HCT116 (cell line): ENCODE data around the gene ZNF451. TPM values are rescaled to one million over a fixed set of nuclear protein-coding genes. Genes with fewer than 3 reads are reported as not detected.

Experiments
- ATAC-seq: fragments of 200-7000 bp; cut with Tn5 transposase; 2 replicates; pipeline ENCODE4 v1.9.1; 2020; ENCODE audit warnings: mild to moderate bottlenecking, moderate library complexity
- BruUV-seq: library from RNA; stranded (reverse); fragments of 400-500 nt; replicated peaks from 2 replicates; lab custom pipeline; 2021; lab: Mats Ljungman, UMichigan
- CTCF ChIA-PET: fragments of 300-600 bp; sonication (Branson Sonifier 250); formaldehyde crosslinking; loops from one replicate; lab custom pipeline; 2021; ENCODE audit warnings: antibody characterized with exemption; lab: Charles Lee
- POLR2A ChIA-PET: fragments of 300-600, 350-600 bp; sonication (Branson Sonifier 250); formaldehyde crosslinking; loops from one replicate; lab custom pipeline; 2021; ENCODE audit warnings: antibody characterized with exemption; lab: Charles Lee
- RAD21 ChIA-PET, 2 experiments: fragments of 300-600 bp; sonication (Branson Sonifier 250); formaldehyde crosslinking; loops; one replicate each; lab custom pipeline; 2023; ENCODE audit warnings: low total read pairs in 2 of 2; ENCODE audit not compliant: uncharacterized antibody in 2 of 2, unreplicated experiment in 2 of 2, low non-redundant PET in 1 of 2; lab: Charles Lee
- DNase-seq: peaks from one replicate; pipeline ENCODE4 v3.0.0-alpha.2; 2010; ENCODE audit warnings: low read depth, low spot score
- H2AFZ ChIP-seq: fragments of 200-600 bp; shearing (Covaris generic), sonication (generic); 2 replicates; pipeline ENCODE4 v1.6.1; 2017; ENCODE audit warnings: low read depth, mixed run types, mixed read lengths, antibody characterized with exemption, low read length; ENCODE audit not compliant: poor library complexity, severe bottlenecking
- H3K27ac ChIP-seq: 2 replicates; pipeline ENCODE4 v1.5.1; 2012; ENCODE audit warnings: low read depth, low read length
- H3K27me3 ChIP-seq: fragments of 200-600 bp; sonication (generic); 2 replicates; pipeline ENCODE4 v1.6.1; 2016; ENCODE audit warnings: mixed run types, low read length, mixed read lengths; ENCODE audit not compliant: insufficient read depth
- H3K36me3 ChIP-seq, 2 experiments: fragments of 200-500 bp in 1 of 2; fragments of 200-600 bp in 1 of 2; sonication (Bioruptor generic) in 1 of 2; sonication (generic) in 1 of 2; 2 replicates each; pipeline versions ENCODE4 v1.5.1 to v1.6.1; 2014 to 2016; ENCODE audit warnings: low read length in 2 of 2, inconsistent platforms in 1 of 2, mixed read lengths in 1 of 2, mixed run types in 1 of 2; ENCODE audit not compliant: insufficient read depth in 2 of 2, control insufficient read depth in 1 of 2
- H3K4me1 ChIP-seq, 2 experiments: fragments of 200-600 bp in 1 of 2; sonication (generic) in 1 of 2; 2 replicates each; pipeline versions ENCODE4 v1.5.1 to v1.6.1; 2012 to 2017; ENCODE audit warnings: low read length in 2 of 2, inconsistent platforms in 1 of 2, mild to moderate bottlenecking in 1 of 2, mixed read lengths in 1 of 2, mixed run types in 1 of 2, moderate library complexity in 1 of 2; ENCODE audit not compliant: insufficient read depth in 2 of 2, control insufficient read depth in 1 of 2
- H3K4me2 ChIP-seq: fragments of 200-600 bp; sonication (generic); 2 replicates; pipeline ENCODE4 v1.6.1; 2017; ENCODE audit warnings: mixed run types, low read length, mixed read lengths
- H3K4me3 ChIP-seq, 2 experiments: fragments of 200-600 bp in 1 of 2; sonication (generic) in 1 of 2; replicated peaks in 1 of 2; 2 replicates each; pipeline ENCODE4 v1.5.1; 2011 to 2016; ENCODE audit warnings: low read length in 2 of 2, control low read depth in 1 of 2, low read depth in 1 of 2, mild to moderate bottlenecking in 1 of 2, mixed read lengths in 1 of 2, mixed run types in 1 of 2
- H3K79me2 ChIP-seq: fragments of 200-600 bp; sonication (generic); 2 replicates; pipeline ENCODE4 v1.6.1; 2017; ENCODE audit warnings: mild to moderate bottlenecking, mixed run types, low read length, moderate library complexity, mixed read lengths; ENCODE audit not compliant: insufficient read depth
- H3K9ac ChIP-seq: fragments of 200-600 bp; sonication (generic); 2 replicates; pipeline ENCODE4 v1.6.1; 2016; ENCODE audit warnings: low read length, mixed read lengths
- H3K9me2 ChIP-seq: fragments of 200-600 bp; sonication (generic), shearing (Covaris generic); 2 replicates; pipeline ENCODE4 v1.6.1; 2017; ENCODE audit warnings: mixed run types, mild to moderate bottlenecking, moderate library complexity; ENCODE audit not compliant: insufficient read depth
- H3K9me3 ChIP-seq, 2 experiments: fragments of 200-500 bp in 1 of 2; fragments of 200-600 bp in 1 of 2; sonication (Bioruptor generic) in 1 of 2; sonication (generic) in 1 of 2; 2 replicates each; pipeline ENCODE4 v1.6.1; 2014 to 2017; ENCODE audit warnings: low read length in 2 of 2, mixed read lengths in 2 of 2, inconsistent platforms in 1 of 2, low read depth in 1 of 2, mild to moderate bottlenecking in 1 of 2, mixed run types in 1 of 2, moderate library complexity in 1 of 2; ENCODE audit not compliant: control insufficient read depth in 1 of 2, insufficient read depth in 1 of 2
- H4K20me1 ChIP-seq: fragments of 200-600 bp; sonication (generic), shearing (Covaris generic); 2 replicates; pipeline ENCODE4 v1.6.1; 2017; ENCODE audit warnings: mixed run types, mild to moderate bottlenecking, moderate library complexity; ENCODE audit not compliant: insufficient read depth
- CBX3 ChIP-seq: IDR thresholded peaks from 2 replicates; pipeline ENCODE4 v1.6.1; 2012; ENCODE audit warnings: low read depth
- CTCF ChIP-seq, 3 experiments: fragments of 200-600 bp in 1 of 3; sonication (generic) in 1 of 3; IDR thresholded peaks in 2 of 3; conservative IDR thresholded peaks in 1 of 3; 2 replicates each; pipeline ENCODE4 v1.5.1; 2012 to 2017; ENCODE audit warnings: low read depth in 2 of 3, low read length in 2 of 3, antibody characterized with exemption in 1 of 3, borderline replicate concordance in 1 of 3, control low read depth in 1 of 3, mild to moderate bottlenecking in 1 of 3, mixed read lengths in 1 of 3, mixed run types in 1 of 3, moderate library complexity in 1 of 3; ENCODE audit not compliant: insufficient read depth in 1 of 3
- EGR1 ChIP-seq: IDR thresholded peaks from 2 replicates; pipeline ENCODE4 v1.6.1; 2012; ENCODE audit warnings: low read depth
- ELF1 ChIP-seq: IDR thresholded peaks from 2 replicates; pipeline ENCODE4 v1.6.1; 2012; ENCODE audit warnings: low read depth, borderline replicate concordance
- JUND ChIP-seq: IDR thresholded peaks from 2 replicates; pipeline ENCODE4 v1.6.1; 2012
- POLR2A ChIP-seq: IDR thresholded peaks from 2 replicates; pipeline ENCODE4 v1.7.0; 2011; ENCODE audit warnings: borderline replicate concordance; ENCODE audit not compliant: insufficient read depth, insufficient read length; ENCODE audit errors: extremely low read depth
- intact Hi-C: fragments of 100-400 bp; cut with micrococcal nuclease; formaldehyde crosslinking; loops from 2 replicates; pipeline ENCODE4 v1.10.0; 2022
- total RNA-seq: library from RNA; stranded (reverse); gene quantifications from one replicate; pipeline ENCODE4 v1.2.1, GENCODE V29; 2021; ENCODE audit not compliant: unreplicated experiment

The ZNF451 gene
- total RNA-seq, 1 experiment from 2014 or later, result 49.1 TPM

GRCh38 chr6:57074383-57074782, 15.6 kb upstream of the ZNF451 start:
- CTCF ChIA-PET, result no interaction called here
- RAD21 ChIA-PET, result no interaction called here

GRCh38 chr6:57075092-57075491, 14.9 kb upstream of the ZNF451 start:
- no peaks in the 10 kb centered on the region for H3K9me3 ChIP-seq
- ChIA-PET CTCF (no interaction called here), RAD21 (no interaction called here)

More at GRCh38 chr6:57074383-57074782, 15.6 kb upstream of the ZNF451 start:
- no peak for DNase-seq
- no peaks in the 10 kb centered on the region for H3K79me2 ChIP-seq
- H3K4me2 ChIP-seq, result no peak overlapping the region
- intact Hi-C loops, result no loop called here
- no peak for ATAC-seq
- TF ChIP-seq JUND (no peak), CBX3 (no peak), EGR1 (no peak), POLR2A (no peak)
- no TSS peak for BruUV-seq
- no peaks in the 10 kb centered on the region for H3K9me3 ChIP-seq
- POLR2A ChIA-PET, result no interaction called here
- no peaks in the 10 kb centered on the region for H4K20me1 ChIP-seq
- no peaks in the 10 kb centered on the region for H3K4me1 ChIP-seq
- no peak overlapping the region for H3K9ac ChIP-seq
- no peaks in the 10 kb centered on the region for H3K27me3 ChIP-seq
- H3K36me3 ChIP-seq, result no peaks in the 10 kb centered on the region; a peak in 1 of 4 replicates
- H2AFZ ChIP-seq, result no peak overlapping the region
- no peak overlapping the region for H3K27ac ChIP-seq
- H3K9me2 ChIP-seq, result no peaks in the 10 kb centered on the region
- H3K4me3 ChIP-seq, result no peak overlapping the region

More at GRCh38 chr6:57075092-57075491, 14.9 kb upstream of the ZNF451 start:
- Histone ChIP-seq H2AFZ (no peak overlapping the region), H3K4me1 (no peaks in the 10 kb centered on the region), H4K20me1 (no peaks in the 10 kb centered on the region), H3K4me2 (no peak overlapping the region), H3K4me3 (no peak overlapping the region), H3K9me2 (no peaks in the 10 kb centered on the region)
- no peak for DNase-seq
- intact Hi-C loops, result no loop called here
- POLR2A ChIA-PET, result no interaction called here
- no TSS peak for BruUV-seq
- TF ChIP-seq CTCF (IDR thresholded peaks at IDR 0.05 in 2 of 3, conservative IDR thresholded peaks at IDR 0.05 in 1 of 3; ENCODE audit: borderline replicate concordance in 1 of 3, insufficient read depth in 1 of 3, low read depth in 2 of 3, low read length in 2 of 3) (peak in 1 of 3 experiments; percentile 21; a peak in 1 of 6 replicates), ELF1 (no peak)
- TF ChIP-seq, all 23 proteins: peak for 1
- ATAC-seq, result no peak
- H3K27ac ChIP-seq, result no peak overlapping the region
- H3K9ac ChIP-seq, result no peak overlapping the region
- H3K79me2 ChIP-seq, result no peaks in the 10 kb centered on the region
- no peaks in the 10 kb centered on the region; a peak in 1 of 4 replicates for H3K36me3 ChIP-seq
- H3K27me3 ChIP-seq, result no peaks in the 10 kb centered on the region
